Activated CD8-positive, alpha-beta T cell treated with anti-CD3 and anti-CD28 coated beads, Interleukin-2, amount 10 ng/mL, durations not matched to agents 7 days and 5 days (primary cell): ENCODE measurements around the gene CFAP61. TPM values are rescaled to one million over a fixed set of nuclear protein-coding genes. Genes with fewer than 3 reads are reported as not detected.

ENCODE experiments used
- ATAC-seq: fragments of 150-1000 bp; cut with Tn5 transposase; one replicate; pipeline ENCODE4 v1.10.0; 2021; ENCODE audit warnings: moderate library complexity
- CTCF ChIA-PET: fragments of 350-600 bp; sonication (Branson Sonifier 250); formaldehyde crosslinking; loops from one replicate; lab custom pipeline; 2021; ENCODE audit warnings: antibody characterized with exemption; lab: Charles Lee
- POLR2A ChIA-PET: fragments of 350-600 bp; sonication (Branson Sonifier 250); formaldehyde crosslinking; loops from one replicate; lab custom pipeline; 2021; ENCODE audit warnings: antibody characterized with exemption; lab: Charles Lee
- DNase-seq: peaks from one replicate; pipeline ENCODE4 v3.0.0-alpha.2; 2020
- H3K27ac Mint-ChIP-seq: one replicate; pipeline ENCODE4 v1.8.0; 2021; ENCODE audit warnings: mild to moderate bottlenecking, mixed read lengths
- H3K27me3 Mint-ChIP-seq: one replicate; pipeline ENCODE4 v1.8.0; 2021; ENCODE audit warnings: low read depth, mixed read lengths
- H3K36me3 Mint-ChIP-seq: one replicate; pipeline ENCODE4 v1.8.0; 2021; ENCODE audit warnings: low read depth, mixed read lengths
- H3K4me1 Mint-ChIP-seq: one replicate; pipeline ENCODE4 v1.8.0; 2021; ENCODE audit warnings: low read depth, mixed read lengths
- H3K4me3 Mint-ChIP-seq: one replicate; pipeline ENCODE4 v1.8.0; 2021; ENCODE audit warnings: mild to moderate bottlenecking, mixed read lengths
- H3K9me3 Mint-ChIP-seq: one replicate; pipeline ENCODE4 v1.8.0; 2022; ENCODE audit warnings: mixed read lengths; ENCODE audit not compliant: insufficient read depth
- total RNA-seq, 2 experiments: library from RNA; stranded (reverse); gene quantifications; one replicate each; pipeline ENCODE4 v1.2.3, GENCODE V29; 2021

CFAP61 gene
- total RNA-seq, 2 experiments from 2014 or later, result not detected

GRCh38 chr20:20204256-20204655 lies 151.9 kb downstream of the CFAP61 start:
- Mint-ChIP-seq H3K27ac (no peak overlapping the region), H3K27me3 (peaks cover 2% of the 10 kb centered on the region), H3K9me3 (no peaks in the 10 kb centered on the region), H3K4me1 (no peaks in the 10 kb centered on the region), H3K4me3 (no peak overlapping the region), H3K36me3 (no peaks in the 10 kb centered on the region)
- ATAC-seq, result no peak
- DNase-seq, result no peak
- ChIA-PET CTCF (no interaction called here), POLR2A (no interaction called here)

DNA sequence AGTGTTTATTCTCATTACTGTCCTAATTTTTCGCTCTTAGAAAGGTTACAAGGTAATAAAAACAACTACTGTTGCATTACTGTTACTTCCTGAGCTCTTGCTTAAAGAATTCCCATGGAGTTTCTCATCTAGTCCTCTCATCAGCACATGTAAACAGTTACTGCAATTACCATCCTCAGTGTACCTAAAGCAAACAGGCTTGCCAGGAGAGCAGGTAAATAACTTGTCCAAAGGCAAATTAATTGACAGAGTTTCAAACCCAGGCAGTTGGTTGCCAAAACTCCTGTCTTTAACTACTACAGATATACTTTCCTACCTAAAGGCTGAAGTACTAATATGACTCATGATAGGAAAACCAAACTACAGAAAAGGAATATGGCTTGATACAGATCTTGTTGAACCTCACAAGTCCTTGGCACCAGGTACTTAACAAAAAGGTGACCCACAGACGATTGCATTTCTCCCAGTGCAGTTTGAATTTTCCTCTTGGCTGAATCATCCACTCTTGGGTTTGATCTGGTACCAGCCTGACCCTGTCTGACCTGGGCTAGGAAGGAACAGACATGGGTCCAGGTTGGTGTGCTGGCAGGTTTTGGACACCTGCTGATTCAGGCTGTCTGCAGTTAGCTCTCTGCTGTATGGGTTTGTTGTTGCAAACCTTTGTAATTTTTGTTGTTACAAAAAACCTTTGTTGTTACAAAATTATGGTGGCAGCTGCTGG lies 153.0 kb downstream of the CFAP61 start:
- no peak for DNase-seq
- ChIA-PET POLR2A (no interaction called here), CTCF (no interaction called here)
- no peaks in the 10 kb centered on the region for H3K9me3 Mint-ChIP-seq
- peaks cover 2% of the 10 kb centered on the region for H3K27me3 Mint-ChIP-seq
- ATAC-seq, result no peak
- no peaks in the 10 kb centered on the region for H3K4me1 Mint-ChIP-seq
- H3K4me3 Mint-ChIP-seq, result no peak overlapping the region
- no peaks in the 10 kb centered on the region for H3K36me3 Mint-ChIP-seq
- no peak overlapping the region for H3K27ac Mint-ChIP-seq

DNA sequence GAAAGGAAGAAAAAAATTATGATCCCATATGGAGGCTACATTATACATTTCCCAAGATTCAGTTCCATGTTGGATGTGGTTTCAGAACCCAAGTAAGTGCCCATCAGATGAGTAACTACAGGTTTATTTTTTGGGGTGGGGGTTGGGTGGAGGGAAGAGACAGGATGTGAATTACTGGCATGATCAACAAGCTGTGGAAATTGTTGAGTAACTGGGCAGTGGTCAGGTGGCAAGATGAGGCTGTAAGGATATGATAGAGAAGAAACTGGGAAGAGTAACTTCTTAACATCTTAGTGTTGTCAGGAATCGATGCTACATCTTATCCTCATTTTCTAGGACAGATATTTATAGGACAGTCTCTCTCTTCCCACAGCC lies 153.5 kb downstream of the CFAP61 start:
- H3K27ac Mint-ChIP-seq, result no peak overlapping the region
- ATAC-seq (no peak), DNase-seq (no peak)
- H3K36me3 Mint-ChIP-seq, result no peaks in the 10 kb centered on the region
- peaks cover 2% of the 10 kb centered on the region for H3K27me3 Mint-ChIP-seq
- CTCF ChIA-PET, result no interaction called here
- no peaks in the 10 kb centered on the region for H3K9me3 Mint-ChIP-seq
- POLR2A ChIA-PET, result no interaction called here
- no peak overlapping the region for H3K4me3 Mint-ChIP-seq
- H3K4me1 Mint-ChIP-seq, result no peaks in the 10 kb centered on the region

DNA sequence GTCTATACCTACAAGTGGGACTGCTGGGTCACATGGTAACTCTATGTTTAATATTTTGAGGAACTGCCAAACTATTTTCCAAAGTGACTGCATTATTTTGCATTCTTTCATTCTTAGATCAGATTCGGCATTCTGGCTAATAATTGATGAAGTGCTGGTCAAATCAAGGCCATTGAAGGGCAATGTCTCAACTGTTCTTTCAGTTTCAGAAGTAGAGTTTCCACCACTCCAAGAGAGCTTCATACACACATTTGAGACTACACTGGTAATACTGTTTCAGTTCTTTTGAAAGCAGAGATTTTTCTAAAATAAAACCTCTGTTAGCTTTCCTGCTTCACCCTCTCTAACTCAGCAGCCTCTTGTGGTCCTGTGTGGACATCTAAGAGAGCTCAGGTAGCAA lies 154.5 kb downstream of the CFAP61 start:
- Mint-ChIP-seq H3K27me3 (peaks cover 2% of the 10 kb centered on the region), H3K27ac (no peak overlapping the region), H3K4me1 (no peaks in the 10 kb centered on the region), H3K9me3 (no peaks in the 10 kb centered on the region), H3K36me3 (no peaks in the 10 kb centered on the region), H3K4me3 (no peak overlapping the region)
- DNase-seq, result no peak
- CTCF ChIA-PET, result no interaction called here
- POLR2A ChIA-PET, result no interaction called here
- ATAC-seq, result no peak

GRCh38 chr20:20207291-20207690 lies 155.0 kb downstream of the CFAP61 start:
- ATAC-seq (no peak), DNase-seq (no peak)
- H3K4me3 Mint-ChIP-seq, result no peak overlapping the region
- no peaks in the 10 kb centered on the region for H3K4me1 Mint-ChIP-seq
- H3K27me3 Mint-ChIP-seq, result peaks cover 2% of the 10 kb centered on the region
- ChIA-PET POLR2A (no interaction called here), CTCF (no interaction called here)
- no peak overlapping the region for H3K27ac Mint-ChIP-seq
- H3K9me3 Mint-ChIP-seq, result no peaks in the 10 kb centered on the region
- H3K36me3 Mint-ChIP-seq, result no peaks in the 10 kb centered on the region

GRCh38 chr20:20207872-20208271 lies 155.5 kb downstream of the CFAP61 start:
- no peak overlapping the region for H3K27ac Mint-ChIP-seq
- ATAC-seq, result no peak
- peaks cover 2% of the 10 kb centered on the region for H3K27me3 Mint-ChIP-seq
- no peaks in the 10 kb centered on the region for H3K9me3 Mint-ChIP-seq
- POLR2A ChIA-PET, result no interaction called here
- CTCF ChIA-PET, result no interaction called here
- no peak for DNase-seq
- no peak overlapping the region for H3K4me3 Mint-ChIP-seq
- no peaks in the 10 kb centered on the region for H3K4me1 Mint-ChIP-seq
- H3K36me3 Mint-ChIP-seq, result no peaks in the 10 kb centered on the region

GRCh38 chr20:20209684-20210083 lies 157.4 kb downstream of the CFAP61 start:
- Mint-ChIP-seq H3K27ac (no peak overlapping the region), H3K36me3 (no peaks in the 10 kb centered on the region), H3K27me3 (peaks cover 2% of the 10 kb centered on the region), H3K9me3 (no peaks in the 10 kb centered on the region), H3K4me3 (no peak overlapping the region), H3K4me1 (no peaks in the 10 kb centered on the region)
- POLR2A ChIA-PET, result no interaction called here
- no peak for ATAC-seq
- CTCF ChIA-PET, result no interaction called here
- no peak for DNase-seq

GRCh38 chr20:20210327-20210726 lies 158.0 kb downstream of the CFAP61 start:
- ATAC-seq (no peak), DNase-seq (no peak)
- H3K4me3 Mint-ChIP-seq, result no peak overlapping the region
- H3K36me3 Mint-ChIP-seq, result no peaks in the 10 kb centered on the region
- H3K9me3 Mint-ChIP-seq, result no peaks in the 10 kb centered on the region
- H3K27ac Mint-ChIP-seq, result no peak overlapping the region
- CTCF ChIA-PET, result no interaction called here
- H3K27me3 Mint-ChIP-seq, result no peaks in the 10 kb centered on the region
- H3K4me1 Mint-ChIP-seq, result no peaks in the 10 kb centered on the region
- POLR2A ChIA-PET, result no interaction called here

- DNase-seq, result no peak
- Mint-ChIP-seq H3K36me3 (no peaks in the 10 kb centered on the region), H3K27ac (no peak overlapping the region), H3K4me1 (no peaks in the 10 kb centered on the region), H3K9me3 (no peaks in the 10 kb centered on the region), H3K27me3 (no peaks in the 10 kb centered on the region), H3K4me3 (no peak overlapping the region)
- ChIA-PET CTCF (no interaction called here), POLR2A (no interaction called here)
- ATAC-seq, result no peak
These were observed 158.6 kb downstream of the CFAP61 start for GRCh38 chr20:20210943-20211273.

DNA sequence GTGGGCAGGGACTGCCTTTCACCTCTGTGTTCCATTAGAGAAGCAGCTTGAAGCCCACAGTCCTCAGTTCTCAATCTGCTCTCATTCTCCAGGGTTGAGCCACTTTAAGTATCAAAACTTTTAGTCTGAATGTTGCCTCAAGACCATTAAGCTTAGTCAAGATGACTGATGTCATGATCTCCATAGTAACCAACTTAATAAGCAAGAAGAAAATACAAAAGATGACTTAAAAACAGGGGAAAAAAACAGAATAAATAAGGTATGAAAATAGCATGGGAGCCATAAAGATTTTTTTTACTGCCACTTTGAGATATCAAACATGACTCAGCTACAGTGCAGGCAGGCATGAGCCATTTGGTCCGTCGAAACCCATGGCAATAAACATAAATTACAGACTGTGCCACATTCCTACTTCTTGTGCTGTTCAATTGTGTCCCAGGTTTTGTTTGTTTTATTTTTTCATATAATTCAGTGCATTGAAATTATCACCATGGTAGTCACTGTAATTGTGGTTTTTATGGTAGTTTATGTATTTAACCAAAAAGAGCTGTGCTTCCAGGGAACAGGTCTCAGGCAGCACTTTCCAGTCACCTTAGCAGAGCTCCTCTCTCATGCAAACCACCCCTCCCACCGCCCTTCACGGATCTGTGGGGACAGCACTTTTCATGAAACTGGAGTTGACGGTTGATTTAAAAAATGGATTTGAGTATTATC lies 159.1 kb downstream of the CFAP61 start:
- no peaks in the 10 kb centered on the region for H3K4me1 Mint-ChIP-seq
- no peak overlapping the region for H3K4me3 Mint-ChIP-seq
- H3K9me3 Mint-ChIP-seq, result no peaks in the 10 kb centered on the region
- no peak overlapping the region for H3K27ac Mint-ChIP-seq
- ATAC-seq (no peak), DNase-seq (no peak)
- H3K27me3 Mint-ChIP-seq, result no peaks in the 10 kb centered on the region
- ChIA-PET POLR2A (no interaction called here), CTCF (no interaction called here)
- H3K36me3 Mint-ChIP-seq, result no peaks in the 10 kb centered on the region

GRCh38 chr20:20211988-20212518 lies 159.7 kb downstream of the CFAP61 start:
- CTCF ChIA-PET, result no interaction called here
- no peak overlapping the region for H3K27ac Mint-ChIP-seq
- POLR2A ChIA-PET, result no interaction called here
- ATAC-seq, result no peak
- DNase-seq, result no peak
- H3K27me3 Mint-ChIP-seq, result no peaks in the 10 kb centered on the region
- H3K4me1 Mint-ChIP-seq, result no peaks in the 10 kb centered on the region
- no peaks in the 10 kb centered on the region for H3K36me3 Mint-ChIP-seq
- H3K9me3 Mint-ChIP-seq, result no peaks in the 10 kb centered on the region
- no peak overlapping the region for H3K4me3 Mint-ChIP-seq

DNA sequence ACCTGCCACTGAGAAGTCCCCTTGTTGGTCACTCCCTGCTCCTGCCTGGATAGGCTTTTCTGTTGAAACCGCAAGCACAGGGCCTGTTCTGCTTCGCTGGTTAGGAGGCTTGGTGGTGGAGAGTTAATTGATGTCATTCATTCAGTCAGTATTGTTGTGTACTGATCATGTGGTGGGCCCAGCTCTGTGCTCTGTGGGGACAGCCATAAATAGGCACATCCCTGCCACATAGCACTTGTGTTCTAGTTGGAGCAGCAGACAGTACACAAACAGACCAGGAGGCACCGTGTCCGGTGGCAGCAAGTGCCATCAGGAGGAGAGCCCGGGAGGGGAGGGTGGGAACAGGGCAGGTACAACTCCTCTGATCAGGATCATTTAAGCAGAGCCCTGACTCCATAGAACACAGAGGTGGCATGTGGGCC lies 160.4 kb downstream of the CFAP61 start:
- no peak overlapping the region for H3K27ac Mint-ChIP-seq
- no peaks in the 10 kb centered on the region for H3K36me3 Mint-ChIP-seq
- no peak for ATAC-seq
- ChIA-PET POLR2A (no interaction called here), CTCF (no interaction called here)
- no peak overlapping the region for H3K4me3 Mint-ChIP-seq
- no peaks in the 10 kb centered on the region for H3K4me1 Mint-ChIP-seq
- peaks cover 2% of the 10 kb centered on the region for H3K27me3 Mint-ChIP-seq
- DNase-seq, result no peak
- H3K9me3 Mint-ChIP-seq, result no peaks in the 10 kb centered on the region
